ENCODE measurements around the gene PLCB1.
A peak's percentile ranks its signal among the peaks of the same experiment; 100 is the strongest.
"Not testable (repeated sequence)": the region's sequence is repeated elsewhere in the genome, so short reads cannot be mapped to it uniquely, and the experiment has no call there.

PLCB1 gene

DNA sequence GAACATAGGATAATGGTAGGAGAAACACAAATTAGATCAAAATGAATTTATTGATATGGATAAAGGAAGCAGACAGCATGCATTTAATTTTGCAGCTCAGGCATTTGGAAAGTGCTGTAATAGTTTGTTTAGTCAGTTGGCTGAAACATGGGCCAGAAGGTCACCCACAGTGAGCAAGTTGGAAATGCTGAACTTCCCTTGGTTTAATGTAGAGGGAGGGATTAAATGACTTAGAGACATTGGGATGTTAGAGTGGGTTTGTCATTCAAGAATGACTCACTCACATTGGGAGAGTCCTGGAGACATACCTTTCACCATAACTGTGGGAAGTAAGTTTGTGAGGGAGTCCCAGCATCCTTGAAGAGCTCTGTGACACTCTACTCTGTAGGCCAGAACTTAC is 705.3 kb downstream of the PLCB1 start:
- H3K4me3 ChIP-seq (ENCODE audit: low read depth, low read length): no peak overlapping the region
- in situ Hi-C loops (cut with HindIII; ENCODE audit: low sequenced_read_pairs): no loop called here
- peak; percentile 84 for DNase-seq (ENCODE audit: low read depth, low spot score)
- TF ChIP-seq, protein P1, sequence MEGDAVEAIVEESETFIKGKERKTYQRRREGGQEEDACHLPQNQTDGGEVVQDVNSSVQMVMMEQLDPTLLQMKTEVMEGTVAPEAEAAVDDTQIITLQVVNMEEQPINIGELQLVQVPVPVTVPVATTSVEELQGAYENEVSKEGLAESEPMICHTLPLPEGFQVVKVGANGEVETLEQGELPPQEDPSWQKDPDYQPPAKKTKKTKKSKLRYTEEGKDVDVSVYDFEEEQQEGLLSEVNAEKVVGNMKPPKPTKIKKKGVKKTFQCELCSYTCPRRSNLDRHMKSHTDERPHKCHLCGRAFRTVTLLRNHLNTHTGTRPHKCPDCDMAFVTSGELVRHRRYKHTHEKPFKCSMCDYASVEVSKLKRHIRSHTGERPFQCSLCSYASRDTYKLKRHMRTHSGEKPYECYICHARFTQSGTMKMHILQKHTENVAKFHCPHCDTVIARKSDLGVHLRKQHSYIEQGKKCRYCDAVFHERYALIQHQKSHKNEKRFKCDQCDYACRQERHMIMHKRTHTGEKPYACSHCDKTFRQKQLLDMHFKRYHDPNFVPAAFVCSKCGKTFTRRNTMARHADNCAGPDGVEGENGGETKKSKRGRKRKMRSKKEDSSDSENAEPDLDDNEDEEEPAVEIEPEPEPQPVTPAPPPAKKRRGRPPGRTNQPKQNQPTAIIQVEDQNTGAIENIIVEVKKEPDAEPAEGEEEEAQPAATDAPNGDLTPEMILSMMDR (IDR thresholded peaks at IDR 0.05; ENCODE audit: low read depth, low read length): no peak

DNA sequence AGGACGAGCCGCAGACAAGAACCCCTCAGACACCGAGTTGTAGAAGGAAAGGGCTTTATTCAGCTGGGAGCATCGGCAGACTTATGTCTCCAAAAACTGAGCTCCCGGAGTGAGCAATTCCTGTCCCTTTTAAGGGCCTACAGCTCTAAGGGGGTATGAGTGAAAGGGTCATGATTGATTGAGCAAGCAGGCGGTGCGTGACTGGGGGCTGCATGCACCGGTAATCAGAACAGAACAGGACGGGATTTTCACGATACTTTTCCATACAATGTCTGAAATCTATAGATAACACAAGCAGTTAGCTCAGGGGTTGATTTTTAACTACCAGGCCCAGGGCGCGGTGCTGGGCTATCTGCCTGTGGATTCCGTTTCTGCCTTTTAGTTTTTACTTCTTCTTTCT is 710.5 kb downstream of the PLCB1 start:
- in situ Hi-C loops (cut with HindIII; ENCODE audit: low sequenced_read_pairs): no loop called here
- H3K4me3 ChIP-seq (ENCODE audit: low read depth, low read length): no peak overlapping the region
- TF ChIP-seq, protein P1 (IDR thresholded peaks at IDR 0.05; ENCODE audit: low read depth, low read length): no peak
- no peak for DNase-seq (ENCODE audit: low read depth, low spot score)

DNA sequence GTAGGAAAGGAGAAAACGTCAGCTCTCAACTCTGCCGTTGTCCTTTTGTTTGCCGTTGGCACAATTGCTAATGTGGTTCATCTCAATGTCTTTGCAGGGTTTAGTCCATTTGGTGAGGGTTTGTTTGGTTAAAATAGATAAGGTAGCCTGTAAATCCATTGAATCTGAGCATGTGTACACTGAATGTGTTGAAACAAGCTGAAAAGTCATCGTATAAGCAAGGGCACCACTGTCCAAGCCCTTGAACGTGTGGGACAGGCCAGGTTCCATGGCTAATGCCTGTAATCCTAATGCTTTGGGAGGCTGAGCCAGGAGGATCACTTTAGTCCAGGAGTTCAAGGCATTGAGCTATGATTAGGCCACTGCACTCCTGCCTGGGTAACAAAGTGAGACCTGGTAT is 712.1 kb downstream of the PLCB1 start:
- in situ Hi-C loops (cut with HindIII; ENCODE audit: low sequenced_read_pairs): no loop called here
- H3K4me3 ChIP-seq (ENCODE audit: low read depth, low read length): no peak overlapping the region
- DNase-seq (ENCODE audit: low read depth, low spot score): no peak
- TF ChIP-seq, protein P1 (IDR thresholded peaks at IDR 0.05; ENCODE audit: low read depth, low read length): no peak

DNA sequence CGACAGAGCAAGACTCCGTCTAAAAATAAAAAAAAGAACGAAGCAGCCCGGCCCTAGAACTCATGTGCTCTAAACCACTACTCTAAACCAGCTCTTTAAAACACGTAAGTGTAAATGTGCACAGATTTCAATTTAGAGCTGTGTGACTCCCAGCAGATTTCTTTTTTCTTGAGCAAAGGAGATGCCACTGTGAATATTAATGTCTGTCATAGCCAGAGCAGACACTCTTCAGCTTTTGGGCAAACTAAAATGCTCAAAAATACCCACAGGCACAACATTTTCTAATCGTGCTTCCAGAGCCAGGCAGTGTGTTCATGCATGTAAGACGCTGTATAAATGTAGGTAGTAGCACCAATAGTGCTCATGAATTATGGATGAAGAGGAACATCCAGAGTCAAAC is 717.9 kb downstream of the PLCB1 start:
- TF ChIP-seq, protein P1 (IDR thresholded peaks at IDR 0.05; ENCODE audit: low read depth, low read length): no peak
- in situ Hi-C loops (cut with HindIII; ENCODE audit: low sequenced_read_pairs): no loop called here
- no peak for DNase-seq (ENCODE audit: low read depth, low spot score)

DNA sequence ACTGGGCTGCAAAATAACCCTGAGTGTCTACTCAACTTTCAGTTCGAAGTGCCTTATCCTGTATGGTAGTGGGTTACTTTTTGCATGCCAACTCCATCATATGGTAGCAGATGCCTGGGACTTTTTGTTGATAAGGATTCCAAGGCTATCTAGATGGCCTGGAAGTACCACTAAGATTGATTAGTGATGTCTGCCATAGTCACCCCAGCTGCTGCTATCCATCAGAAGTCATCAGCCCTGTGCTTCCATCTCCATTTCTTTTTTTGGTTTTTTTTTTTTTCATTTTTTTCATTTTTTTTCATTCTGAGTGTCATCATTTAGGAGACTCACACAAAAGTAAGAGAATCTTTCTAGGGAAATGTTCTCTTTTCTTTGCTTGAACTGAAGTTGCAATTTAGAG is 719.4 kb downstream of the PLCB1 start:
- in situ Hi-C loops (cut with HindIII; ENCODE audit: low sequenced_read_pairs): no loop called here
- H3K4me3 ChIP-seq (ENCODE audit: low read depth, low read length): no peak overlapping the region
- TF ChIP-seq, protein P1 (IDR thresholded peaks at IDR 0.05; ENCODE audit: low read depth, low read length): no peak
- no peak for DNase-seq (ENCODE audit: low read depth, low spot score)

More for the DNA sequence above, 717.9 kb downstream of the PLCB1 start:
- H3K4me3 ChIP-seq (ENCODE audit: low read depth, low read length): no peak overlapping the region

DNA sequence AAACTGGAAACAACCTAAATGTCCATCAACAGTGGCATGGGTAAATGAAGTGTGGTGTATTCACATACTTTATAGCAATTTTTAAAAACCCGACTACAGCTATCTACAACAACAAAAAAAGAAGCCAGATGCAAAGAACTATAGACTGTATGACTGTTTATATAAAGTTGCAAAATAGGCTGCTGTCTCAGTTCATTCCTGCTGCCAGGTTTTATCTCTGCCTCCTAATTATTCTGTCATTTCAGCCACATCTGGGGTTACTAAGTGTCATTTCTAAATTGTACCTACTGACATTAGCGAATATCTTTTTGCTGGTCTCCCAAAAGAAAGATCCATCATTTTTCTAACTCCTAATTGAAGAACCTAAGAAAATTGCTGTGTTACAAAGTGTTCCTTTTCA is 719.9 kb downstream of the PLCB1 start:
- H3K4me3 ChIP-seq (ENCODE audit: low read depth, low read length); in situ Hi-C loops (cut with HindIII; ENCODE audit: low sequenced_read_pairs); DNase-seq (ENCODE audit: low read depth, low spot score): not testable (repeated sequence)

DNA sequence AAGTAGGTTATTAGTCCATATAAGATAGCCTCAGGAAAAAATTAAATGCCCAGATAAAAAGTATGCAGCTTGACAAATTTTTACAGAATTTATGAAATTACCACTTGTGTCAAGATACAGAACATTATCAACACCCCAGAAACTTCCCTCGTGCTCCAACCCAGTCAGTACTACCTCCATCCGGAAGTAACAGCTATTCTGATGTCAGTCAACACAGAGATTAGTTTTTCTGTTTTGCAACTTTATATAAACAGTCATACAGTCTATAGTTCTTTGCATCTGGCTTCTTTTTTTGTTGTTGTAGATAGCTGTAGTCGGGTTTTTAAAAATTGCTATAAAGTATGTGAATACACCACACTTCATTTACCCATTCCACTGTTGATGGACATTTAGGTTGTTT is 721.1 kb downstream of the PLCB1 start:
- H3K4me3 ChIP-seq (ENCODE audit: low read depth, low read length); in situ Hi-C loops (cut with HindIII; ENCODE audit: low sequenced_read_pairs); DNase-seq (ENCODE audit: low read depth, low spot score): not testable (repeated sequence)

DNA sequence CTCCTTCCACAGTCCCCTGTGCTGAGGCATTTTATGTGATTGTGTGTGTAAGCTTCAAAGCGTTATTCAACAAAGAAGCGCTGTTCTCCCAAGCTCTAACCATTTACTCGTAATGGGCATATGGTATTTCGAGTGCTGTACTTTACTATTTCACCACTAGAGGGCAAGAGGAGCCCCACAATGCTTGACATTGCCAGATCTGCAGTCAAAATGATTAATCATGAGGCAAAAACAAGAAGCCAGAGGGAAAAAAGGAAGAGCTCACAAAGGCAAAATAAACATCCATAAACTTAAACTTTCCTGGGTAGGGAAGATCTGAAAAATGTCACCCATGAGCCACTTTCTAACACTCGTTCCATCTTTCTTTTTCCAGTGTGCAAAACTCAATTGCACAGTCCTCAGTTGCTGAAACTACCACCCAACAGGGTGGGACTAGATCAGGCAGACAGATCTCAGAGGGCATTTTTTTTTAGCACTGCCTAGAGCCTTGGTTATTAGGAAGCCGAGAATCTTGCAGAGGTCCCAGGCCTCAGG is 721.8 kb downstream of the PLCB1 start:
- peak; percentile 84 for DNase-seq (ENCODE audit: low read depth, low spot score)
- TF ChIP-seq, protein P1 (IDR thresholded peaks at IDR 0.05; ENCODE audit: low read depth, low read length): peak; percentile 79
- H3K4me3 ChIP-seq (ENCODE audit: low read depth, low read length): no peak overlapping the region
- in situ Hi-C loops (cut with HindIII; ENCODE audit: low sequenced_read_pairs): no loop called here

All from astrocyte of the spinal cord (primary cell).